ENCODE data around the gene MAT2A. TPM values are rescaled to one million over a fixed set of nuclear protein-coding genes. Genes with fewer than 3 reads are reported as not detected.
"Not testable (repeated sequence)": the region's sequence is repeated elsewhere in the genome, so short reads cannot be mapped to it uniquely, and the experiment has no call there.

Gene MAT2A
- polyA plus RNA-seq, 12 donors, result 145 to 284 (median 207) TPM; not detected in 1

GRCh38 chr2:85544915-85545779 is 6.2 kb downstream of the MAT2A start:
- not testable (repeated sequence) for DNase-seq

GRCh38 chr2:85545780-85546240 is 6.8 kb downstream of the MAT2A start:
- DNase-seq, result no peak

GRCh38 chr2:85547089-85547858 is 8.3 kb downstream of the MAT2A start:
- DNase-seq, result no peak

GRCh38 chr2:85547859-85548607 is 9.1 kb downstream of the MAT2A start:
- DNase-seq, result no peak

- no peak for DNase-seq
Observed at GRCh38 chr2:85548608-85548900, 9.6 kb downstream of the MAT2A start.

GRCh38 chr2:85549095-85549494 is 10.1 kb downstream of the MAT2A start:
- no peak for DNase-seq

- DNase-seq, result no peak
Observed at GRCh38 chr2:85549826-85550225, 10.9 kb downstream of the MAT2A start.

- DNase-seq, result no peak
Observed at GRCh38 chr2:85550486-85550885, 11.5 kb downstream of the MAT2A start.

GRCh38 chr2:85551698-85552678 is 13.0 kb downstream of the MAT2A start:
- peak; percentile 83 for DNase-seq

GRCh38 chr2:85553184-85553583 is 14.2 kb downstream of the MAT2A start:
- no peak for DNase-seq

- DNase-seq, result no peak
Observed at GRCh38 chr2:85554980-85555612, 16.1 kb downstream of the MAT2A start.

- DNase-seq, result no peak
Observed at GRCh38 chr2:85557130-85557529, 18.2 kb downstream of the MAT2A start.

GRCh38 chr2:85558160-85558559 is 19.2 kb downstream of the MAT2A start:
- DNase-seq, result no peak

GRCh38 chr2:85560403-85560726 is 21.4 kb downstream of the MAT2A start:
- not testable (repeated sequence) for DNase-seq

GRCh38 chr2:85560812-85561279 is 21.9 kb downstream of the MAT2A start:
- DNase-seq, result no peak

- DNase-seq, result peak; percentile 95
Observed at GRCh38 chr2:85561280-85562212, 22.6 kb downstream of the MAT2A start, which contains the start of gene GGCX. GGCX (minus strand) TSS chr2:85561493; CDS start chr2:85561428, 65 bp downstream.

GRCh38 chr2:85564144-85564563 is 25.2 kb downstream of the MAT2A start:
- DNase-seq, result no peak

- no peak for DNase-seq
Observed at GRCh38 chr2:85566265-85566664, 27.3 kb downstream of the MAT2A start.

- no peak for DNase-seq
Observed at GRCh38 chr2:85575739-85576138, 36.8 kb downstream of the MAT2A start.
